GM21515 (cell line): ENCODE data around the gene CIBAR2.

Experiments
- ATAC-seq: cut with Tn5 transposase; IDR thresholded peaks from one replicate; pipeline ENCODE4 v1.9.1; 2021; ENCODE audit not compliant: unreplicated experiment

CIBAR2 gene

DNA sequence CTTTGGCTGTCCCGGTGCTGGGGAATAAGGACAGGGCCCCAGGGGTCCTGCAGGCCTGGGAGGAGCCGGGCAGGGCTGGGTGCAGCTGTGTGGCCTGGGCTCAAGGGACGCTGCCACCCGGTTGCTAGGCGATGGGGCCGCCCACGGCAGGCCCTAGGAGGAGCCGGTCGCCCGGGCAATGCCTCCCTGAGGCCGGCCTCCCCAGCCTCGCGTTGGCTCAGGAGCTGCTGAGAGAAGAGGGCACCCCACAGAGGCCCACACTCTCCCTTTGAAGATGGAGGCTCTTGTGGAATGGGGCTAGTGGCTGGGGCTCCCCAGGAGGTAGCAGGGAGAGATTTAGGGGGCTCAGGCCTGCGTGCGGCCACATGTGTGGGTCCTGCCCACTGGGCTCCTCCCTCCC lies at the start of gene CIBAR2:
Gene CIBAR2, minus strand, starts transcription at position 109 of the 400 bp plus-strand sequence. CDS start 120 bp downstream, outside the sequence.
- ATAC-seq: no peak

DNA sequence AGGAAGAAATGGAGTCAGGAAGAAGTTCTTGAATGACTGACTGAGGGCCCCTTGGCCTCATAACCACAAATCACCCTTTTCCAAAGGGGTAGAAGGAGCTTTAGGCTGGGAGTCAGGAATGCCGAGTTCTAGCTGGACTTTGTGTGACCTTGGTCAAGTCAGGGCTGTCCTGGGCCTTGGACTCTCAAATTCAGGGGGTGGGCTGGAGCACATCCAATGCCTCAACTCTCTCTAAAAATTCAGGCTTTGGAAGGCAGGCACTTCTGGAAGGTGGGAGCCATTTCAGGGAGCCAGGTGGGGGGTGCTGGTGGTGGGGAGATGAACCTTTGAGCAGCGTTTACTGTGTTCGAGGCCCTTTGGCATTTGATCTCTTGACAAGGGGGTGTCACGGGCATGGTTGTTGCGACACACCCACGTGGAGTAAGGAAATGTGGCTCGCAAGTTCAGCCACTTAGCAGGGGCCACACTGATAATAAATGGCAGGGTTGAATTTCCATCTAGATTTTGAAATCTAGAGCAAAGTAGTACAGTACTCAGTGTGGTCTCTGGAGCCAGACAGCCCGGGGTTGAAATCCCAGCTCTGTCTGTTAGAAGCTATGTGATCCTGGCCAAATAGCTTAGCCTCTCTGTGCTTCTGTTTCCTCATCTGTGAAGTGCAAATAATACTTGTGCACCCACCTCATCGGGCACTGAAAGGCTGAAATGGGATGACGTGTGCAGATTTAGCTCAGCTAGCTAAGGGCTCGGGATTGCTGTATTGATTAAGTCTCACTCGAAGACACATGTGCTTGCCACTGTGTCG lies 47.1 kb upstream of the CIBAR2 start:
- no peak for ATAC-seq

DNA sequence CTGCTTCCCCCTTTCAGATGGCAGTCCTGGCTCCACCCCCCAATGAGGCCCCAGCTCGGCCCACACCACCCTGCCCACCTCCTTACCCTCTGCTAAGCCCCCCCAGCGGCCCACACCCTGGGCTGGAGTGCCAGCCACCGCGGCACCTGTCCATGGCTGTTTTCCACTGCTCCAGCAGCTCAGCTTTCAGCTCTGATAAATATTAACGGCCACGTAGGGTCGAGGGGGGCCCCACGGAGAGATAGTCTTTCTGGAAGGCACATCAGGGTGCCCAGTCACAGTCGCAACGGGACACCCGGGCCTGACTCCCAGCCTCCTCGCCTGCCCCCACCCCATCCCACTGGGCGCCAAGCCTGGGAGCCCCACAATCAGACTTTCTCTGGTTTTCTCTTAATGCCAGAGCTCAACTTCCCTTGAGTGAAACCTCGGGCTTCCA lies 46.5 kb upstream of the CIBAR2 start:
- ATAC-seq: no peak

DNA sequence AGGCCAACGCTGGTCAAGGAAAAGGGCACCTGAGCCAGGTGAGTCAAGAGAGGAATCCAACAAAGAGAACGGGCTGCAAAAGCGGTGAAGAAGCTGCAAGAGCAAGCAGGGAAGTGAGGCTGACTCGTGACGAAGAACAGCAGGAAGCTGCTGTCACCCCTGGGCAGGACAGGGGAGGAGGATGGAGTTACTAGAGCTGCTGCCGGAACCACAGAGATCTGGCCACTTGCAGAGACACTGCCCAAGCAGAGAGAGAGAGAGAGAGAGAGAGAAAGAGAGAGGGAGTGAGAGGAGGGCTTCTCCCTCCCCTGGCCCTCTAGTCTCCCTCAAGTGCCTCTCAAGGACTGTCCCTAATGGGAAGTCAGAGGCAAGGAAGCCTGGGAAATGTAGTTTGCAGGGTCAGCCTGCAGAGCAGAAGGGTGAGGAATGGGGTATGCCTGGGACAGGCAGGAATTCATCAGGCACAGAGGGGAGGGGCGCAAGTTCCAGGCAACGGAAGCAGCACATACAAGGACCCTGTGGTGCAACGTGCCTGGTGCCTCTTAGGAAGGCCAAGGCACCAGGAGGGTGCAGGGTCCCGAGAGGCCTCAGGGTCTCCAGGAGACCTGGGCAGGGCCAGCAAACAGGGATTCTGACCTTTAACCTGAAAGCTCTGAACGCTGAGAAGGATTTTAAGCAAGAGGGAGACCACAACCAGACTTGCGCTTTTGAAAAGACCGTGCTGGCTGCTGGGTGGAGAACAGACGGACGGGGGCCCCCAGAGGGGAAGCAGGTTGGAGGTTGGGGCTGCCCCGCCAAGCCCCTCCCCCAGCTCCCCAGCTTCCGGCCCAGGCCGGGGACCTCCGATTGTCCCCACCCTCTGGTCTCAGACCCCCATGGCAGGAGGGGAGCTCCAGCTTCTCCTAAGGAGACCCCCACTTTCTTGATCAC lies 45.8 kb upstream of the CIBAR2 start:
- no peak for ATAC-seq

DNA sequence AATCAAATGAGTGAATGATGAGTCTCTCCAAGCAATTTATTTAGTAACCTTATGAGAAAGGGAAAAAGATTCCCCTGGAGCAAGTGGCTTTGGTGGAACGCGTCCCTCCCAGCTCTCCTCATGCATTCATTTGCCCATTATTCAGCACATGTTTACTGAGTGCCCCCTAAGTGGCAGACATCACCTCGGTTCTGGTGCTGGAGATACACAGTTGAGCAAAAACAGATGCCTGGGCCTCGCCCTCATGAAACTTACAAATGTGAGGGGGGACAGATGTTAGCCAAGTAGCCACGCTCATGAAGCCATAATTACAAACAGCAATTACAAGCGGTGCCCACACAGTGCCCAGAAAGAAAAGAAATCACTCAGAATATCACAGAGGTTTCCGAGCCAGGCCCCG lies 45.1 kb upstream of the CIBAR2 start:
- no peak for ATAC-seq

DNA sequence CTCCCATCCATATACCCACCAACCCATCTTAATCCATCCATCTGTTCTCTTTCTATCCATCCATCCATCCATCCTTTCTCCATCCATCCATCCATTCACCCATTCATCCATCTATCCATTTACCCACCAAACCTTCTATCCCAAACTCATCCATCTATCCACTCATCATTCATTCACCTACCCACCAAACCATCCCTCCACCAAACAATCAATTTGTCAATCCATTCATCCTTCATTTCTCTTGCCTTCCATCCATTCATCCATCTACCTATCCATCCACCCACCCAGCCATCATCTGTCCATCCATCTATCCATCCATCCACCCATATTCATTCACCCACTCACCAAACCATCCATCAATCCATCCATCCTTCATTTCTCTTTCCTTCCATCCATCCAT lies 44.6 kb upstream of the CIBAR2 start:
- no peak for ATAC-seq

DNA sequence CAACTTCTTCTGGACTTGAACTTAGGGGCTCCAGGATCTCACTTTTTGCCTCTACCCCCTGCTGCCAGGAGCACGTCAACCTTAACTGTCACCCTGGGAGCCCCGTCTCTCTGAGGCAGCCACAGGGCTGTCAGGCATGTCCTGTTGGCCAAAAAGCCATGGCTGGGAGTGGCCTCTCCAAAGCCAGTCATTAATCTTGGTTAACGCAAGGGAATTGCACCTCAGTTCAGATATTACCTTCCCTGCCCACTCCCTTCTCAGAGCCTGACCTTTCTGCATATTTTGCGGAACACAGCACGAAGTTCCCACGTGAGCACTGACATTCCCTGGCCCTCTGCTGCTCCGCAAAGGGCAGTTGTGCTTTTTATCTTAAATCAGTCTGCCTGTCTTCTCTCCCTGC lies 44.2 kb upstream of the CIBAR2 start:
- ATAC-seq: no peak

DNA sequence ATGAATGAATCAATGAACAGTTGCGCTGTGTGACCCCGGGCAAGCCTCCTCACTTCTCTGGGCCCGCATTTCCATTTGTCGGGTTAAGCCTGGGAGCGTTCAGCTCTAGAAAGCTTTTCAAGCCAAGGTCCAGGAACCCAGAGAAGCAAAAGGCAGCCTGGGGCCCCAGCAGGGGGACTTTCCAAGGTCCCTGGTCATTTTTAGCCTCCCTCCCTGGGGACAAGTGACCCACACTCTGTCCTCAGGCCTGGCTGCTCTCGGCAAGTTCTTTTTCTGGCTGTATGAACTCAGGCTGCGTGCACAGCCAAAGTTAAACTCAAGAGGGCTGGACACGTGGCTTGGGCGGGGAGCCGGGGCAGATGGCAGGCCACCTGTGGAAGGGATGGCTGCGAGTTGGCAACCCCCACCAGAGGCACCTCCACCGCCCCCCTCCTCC lies 41.4 kb upstream of the CIBAR2 start:
- ATAC-seq: no peak

DNA sequence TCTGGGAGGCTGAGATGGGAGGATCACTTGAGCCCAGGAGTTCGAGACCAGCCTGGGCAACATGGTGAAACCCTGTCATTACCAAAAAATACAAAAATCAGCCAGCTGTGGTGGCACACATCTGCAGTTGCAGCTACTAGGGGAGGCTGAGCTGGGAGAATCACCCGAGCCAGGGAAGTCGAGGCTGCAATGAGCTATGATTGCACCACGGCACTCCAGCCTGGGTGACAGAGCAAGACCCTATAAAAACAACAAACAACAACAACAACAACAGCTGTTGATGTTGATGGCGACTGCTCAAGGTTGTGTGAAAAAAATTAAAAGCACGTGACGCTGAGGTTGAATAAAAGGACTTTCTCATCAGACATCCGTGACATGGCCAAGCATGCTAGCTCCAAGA lies 40.8 kb upstream of the CIBAR2 start:
- no peak for ATAC-seq

DNA sequence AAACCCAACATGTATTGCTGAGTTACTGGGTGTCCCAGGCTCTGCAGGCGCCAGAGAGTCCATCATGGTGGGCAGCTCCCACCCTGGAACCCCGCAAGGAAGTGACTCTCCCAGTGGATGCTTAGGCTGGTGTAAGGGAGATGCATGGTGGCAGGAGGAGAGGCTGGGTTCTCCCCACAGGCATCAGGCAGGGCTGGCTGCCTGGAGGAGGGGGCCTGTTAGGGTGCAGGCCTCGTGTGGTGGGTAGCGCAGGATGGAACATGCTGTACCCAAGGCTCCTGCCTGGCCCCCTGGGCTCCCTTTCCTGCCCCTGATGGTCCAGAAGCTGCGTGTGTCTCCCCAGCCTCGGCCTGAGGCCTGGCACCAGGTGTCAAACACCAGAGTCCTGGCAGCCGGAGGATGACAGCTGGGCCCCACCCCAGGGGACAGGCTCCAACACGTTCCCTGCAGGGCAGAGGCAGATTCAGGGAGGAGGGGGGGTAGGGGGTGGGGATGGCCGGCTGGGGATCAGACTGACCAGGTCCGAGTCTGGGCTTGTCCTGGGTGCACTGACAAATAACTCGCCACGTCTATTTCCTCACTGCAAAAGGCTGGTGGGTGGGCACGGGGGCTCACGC lies 40.2 kb upstream of the CIBAR2 start:
- ATAC-seq: no peak

DNA sequence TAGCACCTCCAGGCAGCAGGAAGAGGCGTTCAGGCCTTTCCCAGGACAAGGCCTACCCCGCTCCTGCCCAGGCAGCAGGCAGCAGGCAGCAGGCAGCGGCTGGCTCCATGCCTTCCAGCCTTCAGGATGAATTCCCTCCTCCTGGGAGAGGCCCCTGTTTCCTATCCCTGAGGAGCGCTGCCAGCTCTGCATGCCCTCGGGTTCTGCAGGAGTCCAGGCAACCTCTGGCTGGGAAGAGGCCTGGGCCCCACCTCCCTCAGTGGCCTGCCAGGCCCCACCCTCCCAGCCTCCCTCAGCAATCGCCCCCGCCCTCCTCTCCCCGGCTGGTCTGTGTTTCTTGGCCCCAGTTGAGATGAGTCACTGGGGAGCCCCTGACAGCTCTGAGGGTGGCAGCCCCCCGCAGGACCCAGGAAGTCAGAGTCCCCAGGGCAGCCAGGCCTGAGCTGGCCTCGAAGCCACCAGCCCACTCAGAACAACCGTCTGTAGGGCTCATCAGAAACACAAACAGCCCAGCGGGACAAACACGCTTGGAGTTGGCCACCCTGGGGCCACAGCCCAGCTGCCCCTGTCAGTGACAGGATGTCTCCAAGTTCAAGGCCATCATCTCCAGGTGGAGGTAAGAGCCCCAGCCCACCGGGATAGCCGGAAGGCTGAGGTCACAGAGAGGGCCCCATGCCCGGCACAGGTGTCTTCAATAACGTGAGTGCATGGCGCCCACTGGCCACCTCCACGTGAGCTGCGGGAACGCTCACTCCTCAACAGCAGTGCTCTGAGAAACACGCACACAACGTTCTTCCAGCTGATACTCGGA lies 39.5 kb upstream of the CIBAR2 start:
- ATAC-seq: no peak

DNA sequence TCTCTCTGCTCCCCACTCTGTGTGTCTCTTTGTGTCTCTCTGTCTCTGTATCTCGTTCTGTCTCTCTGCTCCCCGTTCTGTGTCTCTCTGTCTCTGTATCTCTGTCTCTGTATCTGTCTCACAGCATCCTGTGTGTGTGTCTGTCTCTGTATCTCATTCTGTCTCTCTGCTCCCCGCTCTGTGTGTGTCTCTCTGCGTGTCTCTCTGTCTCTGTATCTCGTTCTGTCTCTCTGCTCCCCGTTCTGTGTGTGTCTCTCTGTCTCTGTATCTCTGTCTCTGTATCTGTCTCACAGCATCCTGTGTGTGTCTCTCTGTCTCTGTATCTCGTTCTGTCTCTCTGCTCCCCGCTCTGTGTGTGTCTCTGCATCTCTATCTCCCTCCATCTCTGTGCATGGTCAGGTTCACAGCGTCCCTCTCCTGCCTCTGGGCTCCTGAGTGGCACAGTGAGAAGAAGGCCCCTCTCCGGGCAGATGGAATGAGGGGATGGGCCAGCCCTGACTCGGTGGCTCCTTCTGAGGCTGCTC lies 38.9 kb upstream of the CIBAR2 start:
- no peak for ATAC-seq

DNA sequence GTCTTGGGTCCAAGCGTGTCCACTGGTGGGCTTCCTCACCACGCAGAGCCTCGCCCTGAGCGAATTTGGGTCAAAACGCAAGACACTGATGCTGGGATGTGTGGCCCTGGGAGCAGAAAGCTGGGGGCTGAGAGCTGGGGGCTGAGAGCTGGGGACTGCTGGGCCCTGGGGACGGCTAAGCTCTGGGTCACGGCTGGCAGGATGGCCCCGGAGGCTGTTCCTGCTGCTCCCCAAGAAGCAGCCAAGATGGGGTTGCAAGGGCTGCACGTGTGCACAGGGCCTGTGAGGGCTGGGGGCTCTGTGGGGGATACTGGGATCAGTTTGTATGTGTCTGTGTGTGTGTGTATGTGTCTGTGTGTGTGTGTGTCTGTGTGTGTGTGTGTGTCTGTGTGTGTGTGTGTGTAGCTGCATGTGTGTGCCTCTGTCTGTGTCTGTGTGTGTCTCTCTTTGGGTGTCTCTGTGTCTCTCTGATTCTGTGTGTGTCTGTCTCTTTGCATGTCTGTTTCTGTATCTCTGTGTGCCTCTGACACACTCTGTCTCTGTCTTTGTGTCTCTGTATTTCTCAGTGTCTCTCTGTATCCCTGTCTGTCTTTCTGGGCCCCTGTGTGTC lies 38.2 kb upstream of the CIBAR2 start:
- no peak for ATAC-seq

DNA sequence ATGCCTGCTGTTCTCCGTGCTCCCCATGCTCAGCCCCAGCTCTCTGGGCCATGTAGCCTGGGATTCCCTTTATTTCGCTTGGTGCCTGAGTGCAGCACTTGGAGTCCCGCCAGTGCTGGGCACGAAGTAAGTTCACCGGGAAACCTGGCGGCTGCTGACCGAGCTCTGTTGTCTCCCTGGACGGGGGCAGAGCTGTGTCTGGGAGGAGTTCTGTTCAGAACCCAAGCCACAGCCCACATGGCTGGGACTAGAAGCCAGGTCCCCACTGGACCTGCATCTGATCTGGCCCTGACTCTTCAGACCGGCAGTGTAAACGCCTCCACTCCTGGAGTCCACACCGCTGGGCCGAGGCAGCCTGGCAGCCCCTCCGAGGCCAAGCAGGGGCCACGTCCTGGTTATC lies 37.5 kb upstream of the CIBAR2 start:
- ATAC-seq: no peak

DNA sequence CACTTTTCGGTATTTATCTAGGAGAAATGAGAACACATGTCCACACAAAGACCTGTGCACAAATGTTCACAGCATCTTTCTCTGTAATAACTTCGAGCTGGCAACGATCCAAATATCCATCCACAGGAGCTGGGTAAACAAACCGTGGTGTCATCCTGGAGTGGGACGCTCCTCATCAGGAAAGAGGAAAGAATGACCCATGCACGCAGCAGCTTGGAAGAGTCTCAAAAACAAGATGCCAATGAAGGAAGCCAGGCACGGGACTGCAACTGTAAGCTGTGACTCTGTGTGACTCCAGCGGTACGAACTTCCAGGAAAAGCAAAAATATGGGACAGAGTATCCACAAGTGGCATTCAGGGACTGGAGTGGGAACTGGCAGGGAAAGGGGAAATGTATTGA lies 36.7 kb upstream of the CIBAR2 start:
- ATAC-seq: no peak

DNA sequence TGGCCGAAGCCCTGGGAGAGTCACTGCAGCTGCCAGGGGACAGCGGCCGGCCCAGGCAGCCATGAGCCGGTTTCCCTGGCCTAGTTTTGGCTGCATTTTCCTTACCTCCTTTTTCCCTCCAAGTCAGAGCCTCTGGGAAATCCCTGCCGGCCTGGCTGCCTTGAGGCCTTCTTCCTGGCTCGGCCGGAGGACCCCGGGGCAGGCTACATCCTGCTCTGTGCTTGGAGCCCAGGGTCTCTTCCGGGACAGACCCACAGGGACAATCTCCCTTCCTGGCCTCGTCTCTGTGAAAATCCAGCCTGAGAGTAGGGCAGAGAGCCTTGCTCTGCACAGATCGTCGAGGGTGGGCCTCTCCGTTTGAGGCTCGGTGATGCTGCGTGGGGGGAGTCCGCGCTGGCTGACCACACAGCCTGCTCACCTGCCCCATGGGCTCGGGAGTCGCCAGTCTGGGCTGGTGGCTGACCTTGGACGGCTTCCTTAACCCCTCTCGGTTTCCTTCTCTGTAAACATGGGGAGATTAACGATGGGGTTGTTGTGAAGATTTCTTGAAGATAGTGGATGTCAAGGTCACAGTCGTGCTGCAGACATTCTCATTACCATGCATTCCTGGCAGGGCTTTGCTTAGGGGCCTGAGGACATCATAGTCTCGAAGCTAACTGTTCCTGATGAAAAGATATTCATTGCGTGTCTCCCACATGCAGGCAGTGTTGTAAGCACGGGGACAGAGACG lies 34.8 kb upstream of the CIBAR2 start:
- no peak for ATAC-seq

DNA sequence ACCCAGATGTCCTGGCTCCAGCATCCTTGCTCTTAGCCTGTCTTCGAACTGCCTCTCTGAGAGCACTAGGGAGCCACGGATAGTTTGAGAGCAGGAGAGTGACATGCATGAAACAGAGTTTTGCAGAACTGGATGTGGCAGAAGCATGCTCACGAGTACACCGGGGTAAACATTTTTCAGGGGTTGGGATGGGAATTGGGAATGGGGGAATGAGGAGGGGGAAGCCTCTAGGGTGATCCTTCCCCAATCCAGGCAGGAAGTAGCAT lies 34.2 kb upstream of the CIBAR2 start:
- ATAC-seq: no peak

DNA sequence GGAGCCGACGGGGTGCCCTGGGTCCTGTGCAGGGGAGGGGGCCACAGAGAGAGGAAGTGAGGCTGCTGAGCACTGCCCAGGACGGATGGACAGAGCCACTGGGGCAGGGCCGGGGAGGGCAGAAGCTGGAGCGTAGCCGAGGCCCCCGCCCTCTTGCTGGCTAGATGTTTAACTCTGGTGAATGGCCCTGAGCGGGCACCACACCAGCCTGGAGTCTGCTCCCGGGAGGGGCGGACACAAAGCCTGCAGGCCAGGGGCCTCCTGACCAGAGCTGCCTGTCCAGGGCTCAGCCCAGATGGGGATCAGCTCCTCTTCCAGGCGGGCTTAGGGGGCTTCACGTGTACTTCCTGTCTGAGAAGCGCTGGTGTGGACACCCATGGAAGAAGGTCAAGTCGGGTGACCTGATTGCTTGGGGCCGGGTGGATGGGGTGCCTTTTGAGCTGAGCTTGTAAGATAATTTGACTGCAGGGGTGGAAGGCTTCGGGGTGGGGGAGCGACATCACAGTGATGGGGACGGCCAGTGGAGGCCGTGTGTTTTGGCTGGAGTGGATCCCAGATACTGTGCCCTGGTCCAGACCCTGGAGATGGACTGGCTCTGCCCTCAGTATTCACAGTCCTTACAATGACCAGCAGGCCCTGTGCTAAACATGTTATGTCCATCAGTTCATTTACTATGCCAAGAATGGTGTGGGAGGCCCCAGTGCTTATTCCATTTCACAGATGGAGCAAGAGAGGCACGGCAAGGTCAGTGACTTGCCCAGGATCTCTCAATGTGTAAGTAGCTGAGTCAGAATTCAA lies 33.7 kb upstream of the CIBAR2 start:
- no peak for ATAC-seq

DNA sequence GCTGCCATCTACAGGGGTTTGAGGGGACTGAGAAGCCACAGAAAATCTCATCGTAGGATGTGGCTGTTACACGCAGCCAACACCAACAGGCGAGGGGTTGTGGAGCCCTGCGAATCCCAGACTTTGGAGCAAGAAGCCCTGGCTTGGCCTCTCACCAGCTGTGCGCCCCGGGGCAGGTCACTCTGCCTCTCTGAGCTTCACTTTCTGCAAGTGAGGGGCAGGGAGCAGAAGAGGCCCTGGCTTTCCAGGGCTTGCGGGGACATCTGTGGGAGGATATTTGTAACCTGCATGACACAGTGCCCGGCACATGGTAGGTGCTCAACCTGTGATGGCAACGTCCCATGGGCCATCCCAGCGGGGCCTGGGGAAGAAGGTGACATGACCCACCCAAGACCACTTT lies 32.9 kb upstream of the CIBAR2 start:
- no peak for ATAC-seq
